ENCODE results near the gene TNFAIP3. TPM values are rescaled to one million over a fixed set of nuclear protein-coding genes. Genes with fewer than 3 reads are reported as not detected.

The TNFAIP3 gene
- total RNA-seq, 1 donor from 2014 or later, result 45.9 TPM

DNA sequence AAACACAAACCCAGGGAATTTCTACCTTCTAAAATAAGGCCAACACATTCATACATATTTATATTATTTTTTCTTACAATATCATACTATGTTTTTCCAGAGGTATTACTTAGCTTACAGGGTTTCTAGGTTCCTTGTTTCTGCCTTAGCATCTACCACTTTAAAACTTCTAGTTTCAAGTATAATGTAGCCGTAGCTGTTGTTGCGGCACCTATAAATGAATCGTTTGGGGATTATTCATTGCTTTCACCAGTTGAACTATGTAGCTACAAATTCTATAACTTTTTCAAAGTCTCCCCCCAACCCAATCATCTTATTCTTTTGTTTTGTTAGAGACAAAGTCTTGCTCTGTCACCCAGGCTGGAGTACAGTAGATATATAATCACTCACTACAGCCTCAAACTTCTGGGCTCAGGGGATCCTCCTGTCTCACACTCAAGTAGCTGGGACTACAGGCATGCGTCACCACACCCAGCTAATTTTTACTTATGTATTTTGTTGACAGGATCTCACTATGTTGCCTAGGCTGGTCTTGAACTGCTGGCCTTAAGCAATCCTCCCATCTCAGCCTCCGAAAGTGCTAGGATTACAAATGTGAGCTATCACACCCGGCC is 43.9 kb downstream of the TNFAIP3 start:
- Histone ChIP-seq H3K27ac (no peak overlapping the region), H3K4me1 (peaks cover 4% of the 10 kb centered on the region), H3K36me3 (no peaks in the 10 kb centered on the region), H3K27me3 (no peaks in the 10 kb centered on the region), H3K9me3 (no peaks in the 10 kb centered on the region), H3K4me3 (no peak overlapping the region)
- TF ChIP-seq CTCF (IDR thresholded peaks at IDR 0.05), result no peak
- ATAC-seq, result no peak
- no peak for DNase-seq
- intact Hi-C loops (cut with DNase I), result no loop called here

GRCh38 chr6:137911675-137912191 is 44.7 kb downstream of the TNFAIP3 start:
- Histone ChIP-seq H3K36me3 (no peaks in the 10 kb centered on the region), H3K27me3 (no peaks in the 10 kb centered on the region), H3K9me3 (no peaks in the 10 kb centered on the region), H3K27ac (no peak overlapping the region), H3K4me1 (peaks cover 4% of the 10 kb centered on the region), H3K4me3 (no peak overlapping the region)
- TF ChIP-seq CTCF (IDR thresholded peaks at IDR 0.05), result no peak
- DNase-seq, result no peak
- intact Hi-C loops (cut with DNase I), result no loop called here
- no peak for ATAC-seq

DNA sequence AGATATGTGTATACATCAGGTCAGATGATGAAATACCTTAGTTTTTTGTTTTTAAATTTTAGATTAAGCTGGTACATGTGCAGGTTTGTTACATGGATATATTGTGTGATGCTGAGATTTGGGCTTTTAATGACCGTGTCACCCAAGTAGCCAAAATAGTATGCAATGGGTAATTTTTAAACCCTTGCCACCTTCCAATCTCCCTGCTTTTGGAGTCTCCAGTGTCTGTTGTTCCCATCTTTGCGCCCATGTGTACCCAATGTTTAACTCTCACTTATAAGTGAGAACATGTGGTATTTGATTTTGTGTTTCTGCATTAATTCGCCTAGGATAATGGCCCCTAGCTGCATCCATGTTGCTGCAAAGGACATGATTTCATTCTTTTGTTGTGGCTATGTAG is 45.8 kb downstream of the TNFAIP3 start:
- intact Hi-C loops (cut with DNase I), result no loop called here
- TF ChIP-seq CTCF (IDR thresholded peaks at IDR 0.05), result no peak
- peaks cover 4% of the 10 kb centered on the region for H3K4me1 ChIP-seq
- no peak overlapping the region for H3K27ac ChIP-seq
- no peaks in the 10 kb centered on the region for H3K9me3 ChIP-seq
- no peak overlapping the region for H3K4me3 ChIP-seq
- ATAC-seq (no peak), DNase-seq (no peak)
- no peaks in the 10 kb centered on the region for H3K36me3 ChIP-seq
- H3K27me3 ChIP-seq, result no peaks in the 10 kb centered on the region

- intact Hi-C loops (cut with DNase I), result no loop called here
- H3K9me3 ChIP-seq, result no peaks in the 10 kb centered on the region
- H3K27ac ChIP-seq, result no peak overlapping the region
- no peaks in the 10 kb centered on the region for H3K27me3 ChIP-seq
- DNase-seq, result no peak
- H3K36me3 ChIP-seq, result no peaks in the 10 kb centered on the region
- TF ChIP-seq CTCF (IDR thresholded peaks at IDR 0.05), result no peak
- peaks cover 4% of the 10 kb centered on the region for H3K4me1 ChIP-seq
- no peak for ATAC-seq
- no peak overlapping the region for H3K4me3 ChIP-seq
These were observed 46.4 kb downstream of the TNFAIP3 start for GRCh38 chr6:137913434-137913833.

DNA sequence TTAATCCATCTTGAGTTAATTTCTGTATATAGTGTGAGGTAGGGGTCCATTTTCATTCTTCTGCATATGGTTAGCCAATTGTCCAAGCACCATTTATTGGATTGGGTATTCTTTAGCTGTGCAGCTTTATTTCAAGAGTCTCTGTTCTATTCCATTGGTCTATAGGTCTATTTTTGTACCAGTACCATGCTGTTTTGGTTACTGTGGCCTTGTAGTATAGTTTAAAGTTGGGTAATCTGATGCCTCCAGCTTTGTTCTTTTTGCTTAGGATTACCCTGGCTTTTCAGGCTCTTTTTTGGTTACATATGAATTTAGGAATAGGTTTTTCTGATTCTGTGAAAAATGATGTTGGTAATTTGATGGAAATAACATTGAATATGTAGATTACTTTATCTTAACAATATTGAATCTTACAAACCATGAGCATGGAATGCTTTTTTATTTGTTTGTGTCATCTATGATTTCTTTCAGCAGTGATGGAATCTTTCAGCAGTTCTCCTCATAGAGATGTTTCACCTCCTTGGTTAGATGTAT is 47.0 kb downstream of the TNFAIP3 start:
- Histone ChIP-seq H3K4me3 (no peak overlapping the region), H3K27ac (no peak overlapping the region), H3K36me3 (no peaks in the 10 kb centered on the region), H3K27me3 (no peaks in the 10 kb centered on the region), H3K9me3 (no peaks in the 10 kb centered on the region), H3K4me1 (peaks cover 4% of the 10 kb centered on the region)
- DNase-seq (no peak), ATAC-seq (no peak)
- no peak for TF ChIP-seq CTCF (IDR thresholded peaks at IDR 0.05)
- intact Hi-C loops (cut with DNase I), result no loop called here

Data from upper lobe of right lung (tissue), 1 donor.